HPDE6-E6E7 (cell line): ENCODE measurements around the gene GTF2H4.
"Not testable (repeated sequence)": the region's sequence is repeated elsewhere in the genome, so short reads cannot be mapped to it uniquely, and the experiment has no call there.

ENCODE experiments used
- DNase-seq: peaks from one replicate; pipeline ENCODE4 v3.0.0; 2011; ENCODE audit warnings: missing footprints; ENCODE audit errors: extremely low spot score

Gene GTF2H4

DNA sequence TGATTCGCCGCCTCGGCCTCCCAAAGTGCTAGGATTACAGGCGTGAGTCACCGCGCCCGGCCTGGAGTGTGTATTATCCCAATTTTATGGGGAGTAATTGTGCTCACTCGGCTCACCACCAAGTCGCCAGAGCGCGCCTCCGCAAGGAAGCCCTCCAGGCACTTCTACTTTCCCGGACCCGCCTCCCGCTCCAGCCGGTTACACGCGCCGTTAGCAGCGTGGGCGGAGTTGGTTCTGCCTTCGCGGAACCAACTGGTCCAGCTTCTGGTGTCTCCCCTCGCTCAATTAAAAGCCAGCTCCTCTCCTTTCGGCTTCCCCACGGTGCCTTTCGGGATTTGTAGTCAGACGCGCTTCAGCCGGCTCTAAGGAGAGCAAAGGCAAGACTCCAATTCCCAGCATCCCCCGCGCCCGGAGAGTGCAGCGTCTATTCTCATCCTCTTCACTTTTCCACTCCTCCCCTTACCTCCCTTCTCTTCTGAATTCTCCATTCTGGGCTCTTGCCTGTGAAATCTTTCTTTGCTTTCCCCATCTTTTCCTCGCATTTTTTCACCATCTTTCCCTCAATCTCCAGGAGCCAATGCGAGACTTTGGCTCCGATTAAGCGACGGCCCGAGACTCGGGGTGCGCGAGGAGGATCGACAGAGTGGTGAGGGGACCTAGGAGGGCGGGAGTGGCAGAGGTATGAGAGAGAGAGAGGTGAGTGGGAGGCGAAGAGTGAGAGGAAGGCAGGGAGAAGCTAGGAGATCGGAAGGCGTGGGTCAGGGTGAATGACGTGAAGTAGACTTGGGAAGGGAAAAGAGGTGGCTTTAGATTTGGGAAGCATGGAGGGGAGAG lies at the start of gene GTF2H4:
Gene GTF2H4, plus strand, starts transcription at position 450 of the 834 bp plus-strand sequence.
- DNase-seq = peak; percentile 90

DNA sequence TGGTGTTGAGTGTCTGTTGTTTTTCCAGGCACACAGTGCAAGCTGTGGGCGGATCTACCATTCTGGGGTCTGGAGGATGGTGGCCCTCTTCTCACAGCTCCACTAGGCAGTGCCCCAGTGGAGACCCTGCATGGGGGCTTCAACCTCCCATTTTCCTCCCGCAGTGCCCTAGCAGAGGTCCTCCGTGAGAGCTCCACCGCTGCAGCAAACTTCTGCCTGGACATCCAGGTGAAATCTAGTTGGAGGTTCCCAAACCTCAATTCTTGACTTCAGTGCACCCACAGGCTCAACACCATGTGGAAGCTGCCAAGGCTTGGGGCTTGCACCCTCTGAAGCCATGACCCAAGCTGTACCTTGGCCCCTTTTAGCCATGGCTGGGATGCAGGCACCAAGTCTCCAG lies 48.3 kb upstream of the GTF2H4 start:
- DNase-seq = not testable (repeated sequence)

DNA sequence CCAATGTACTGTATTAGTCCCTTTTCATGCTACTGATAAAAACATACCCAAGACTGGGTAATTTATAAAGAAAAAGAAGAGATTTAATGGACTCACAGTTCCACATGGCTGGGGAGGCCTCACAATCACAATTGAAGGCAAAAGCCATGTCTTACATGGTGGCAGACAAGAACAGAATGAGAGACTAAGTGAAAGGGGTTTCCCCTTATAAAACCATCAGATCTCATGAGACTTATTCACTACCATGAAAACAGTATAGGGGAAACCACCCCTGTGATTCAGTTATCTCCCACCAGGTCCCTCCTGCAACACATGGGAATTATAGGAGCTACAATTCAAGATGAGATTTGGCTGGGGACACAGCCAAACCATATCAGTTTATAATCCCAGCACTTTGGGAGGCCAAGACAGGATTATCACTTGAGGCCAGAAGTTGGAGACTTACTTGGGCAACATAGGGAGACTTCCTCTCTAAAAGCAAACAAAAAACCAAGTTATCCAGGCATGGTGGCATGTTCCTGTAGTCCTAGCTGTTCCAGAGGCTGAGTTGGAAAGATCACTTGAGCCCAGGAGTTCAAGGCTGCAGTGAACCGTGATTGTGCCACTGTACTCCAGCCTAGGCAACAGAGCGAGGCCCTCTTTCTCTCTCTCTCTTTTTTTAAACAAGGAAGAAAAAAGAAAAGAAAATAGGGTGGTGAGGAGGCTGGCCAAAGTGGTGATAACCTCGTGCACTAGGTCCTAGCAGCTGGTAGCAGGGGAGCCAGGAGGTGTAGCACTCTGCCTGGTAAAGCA lies 46.6 kb upstream of the GTF2H4 start:
- DNase-seq = no peak

- no peak for DNase-seq
Observed at GRCh38 chr6:30862156-30862875, 45.7 kb upstream of the GTF2H4 start.

GRCh38 chr6:30864325-30864724 lies 43.7 kb upstream of the GTF2H4 start:
- no peak for DNase-seq

DNA sequence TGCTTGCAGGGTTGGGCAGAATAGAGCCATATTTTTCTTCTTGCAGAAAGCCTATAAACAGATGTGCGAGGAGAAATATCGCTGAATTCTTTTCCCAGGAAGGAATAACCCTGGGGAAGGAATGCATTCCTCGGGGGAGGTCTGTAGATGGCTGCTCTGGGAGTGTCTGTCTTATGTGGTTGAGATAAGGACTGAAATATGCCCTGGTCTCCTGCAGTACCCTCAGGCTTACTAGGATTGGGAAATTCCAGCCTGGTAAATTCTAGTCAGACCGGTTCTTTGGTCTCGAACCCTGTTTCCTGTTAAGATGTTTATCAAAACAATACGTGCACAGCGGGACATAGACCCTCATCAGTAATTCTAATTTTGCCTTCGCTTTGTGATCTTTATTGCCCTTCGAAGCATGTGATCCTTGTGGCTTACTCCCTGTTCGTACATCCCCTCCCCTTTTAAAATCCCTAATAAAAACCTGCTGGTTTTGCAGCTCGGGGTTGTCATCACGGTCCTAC lies 38.7 kb upstream of the GTF2H4 start:
- DNase-seq = not testable (repeated sequence)

GRCh38 chr6:30870546-30870945 lies 37.5 kb upstream of the GTF2H4 start:
- DNase-seq = no peak

GRCh38 chr6:30871592-30872183 lies 36.3 kb upstream of the GTF2H4 start:
- DNase-seq = no peak

GRCh38 chr6:30873137-30873640 lies 34.8 kb upstream of the GTF2H4 start:
- no peak for DNase-seq

GRCh38 chr6:30873795-30874194 lies 34.2 kb upstream of the GTF2H4 start:
- not testable (repeated sequence) for DNase-seq

GRCh38 chr6:30875244-30876038 lies 32.6 kb upstream of the GTF2H4 start:
- no peak for DNase-seq

GRCh38 chr6:30876039-30876730 lies 31.8 kb upstream of the GTF2H4 start:
- peak; percentile 84 for DNase-seq

DNA sequence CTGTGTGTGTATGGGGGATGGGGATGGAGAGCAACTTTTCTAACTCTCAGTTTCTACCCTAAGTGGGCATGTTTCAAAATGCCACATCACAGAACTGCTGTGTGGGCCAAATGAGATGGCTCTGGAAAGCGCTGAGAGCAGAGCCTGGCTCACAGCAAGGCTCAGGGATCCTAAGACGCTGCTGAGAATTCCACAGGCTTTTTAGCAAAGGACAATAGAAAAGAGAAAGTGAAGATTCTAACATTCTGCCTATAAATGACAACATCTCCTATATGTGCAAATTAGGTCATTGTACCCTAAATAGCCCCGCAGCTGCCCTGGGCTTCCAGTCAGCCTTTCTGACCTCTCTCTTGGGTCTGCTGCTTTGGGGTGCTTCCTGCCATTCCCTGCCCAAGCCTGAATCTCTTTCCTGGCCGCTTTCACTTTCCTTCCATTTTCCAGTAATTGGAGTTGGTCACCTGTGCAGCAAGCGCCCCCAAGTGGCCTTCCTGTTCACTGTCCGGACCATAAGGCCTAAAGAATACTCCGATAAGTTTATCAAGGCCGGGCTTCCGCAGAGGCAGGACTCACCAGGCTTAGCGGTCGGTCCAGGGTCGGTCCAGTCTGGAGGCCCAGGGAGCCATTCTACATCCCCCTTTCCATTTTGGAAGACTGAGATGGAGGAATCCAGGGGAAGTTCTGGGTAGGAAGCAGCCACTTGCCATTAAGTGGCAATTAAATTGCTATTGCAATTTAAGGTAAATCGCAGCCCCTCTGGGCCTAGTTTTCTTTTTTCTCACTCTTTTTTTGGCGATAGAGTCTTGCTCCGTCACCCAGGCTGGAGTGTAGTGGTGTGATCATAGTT lies 30.4 kb upstream of the GTF2H4 start:
- peak; percentile 64 for DNase-seq

GRCh38 chr6:30879684-30880427 lies 28.2 kb upstream of the GTF2H4 start:
- DNase-seq = no peak

GRCh38 chr6:30880698-30881252 lies 27.2 kb upstream of the GTF2H4 start:
- DNase-seq = no peak

DNA sequence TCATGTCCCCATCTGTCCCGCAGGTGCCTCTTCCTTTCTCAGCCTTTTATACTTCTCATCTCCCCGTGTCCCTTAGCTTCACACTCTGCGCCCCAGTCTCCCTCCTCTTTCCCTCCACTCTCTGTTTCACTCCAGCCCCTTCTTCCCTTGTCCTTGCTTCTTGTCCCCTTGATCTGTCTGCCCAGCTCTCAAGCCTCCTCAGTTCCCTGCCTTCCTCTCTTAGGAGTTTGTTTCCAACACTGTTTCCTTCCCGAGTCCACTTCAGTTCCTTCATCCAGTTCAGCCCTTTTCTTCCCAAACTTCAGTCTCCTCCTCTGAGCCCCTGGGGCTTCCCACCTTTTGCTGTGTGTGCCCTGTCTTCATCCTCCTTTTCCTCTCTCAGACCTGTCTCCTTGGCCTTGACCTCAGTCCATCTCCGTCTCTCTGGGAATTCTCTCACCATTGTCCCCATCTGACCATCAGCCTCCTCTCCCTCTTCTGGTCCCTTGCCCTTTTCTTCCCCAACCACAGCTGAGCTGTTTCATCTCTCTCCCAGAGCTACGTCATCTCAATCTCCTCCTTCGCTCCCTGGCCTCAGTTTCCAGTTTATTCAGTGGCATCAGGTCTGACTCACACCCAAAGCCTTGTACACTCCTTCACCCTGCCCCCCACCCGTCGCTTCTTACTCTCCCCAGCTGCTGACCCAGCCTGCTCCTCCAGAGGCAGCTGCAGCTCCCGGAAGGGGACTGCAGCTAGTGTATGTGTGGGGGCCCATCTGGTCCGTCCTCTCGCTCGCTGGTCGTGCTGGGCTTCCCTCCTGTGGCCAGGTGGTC lies 26.4 kb upstream of the GTF2H4 start:
- no peak for DNase-seq

- DNase-seq = no peak
Observed at GRCh38 chr6:30882204-30882758, 25.7 kb upstream of the GTF2H4 start.
